H1 (cell line): ENCODE data around the gene SCAMP3.

Experiments used
- ASH2L ChIP-seq: fragments of 200-600, 300-600 bp; sonication (generic); IDR thresholded peaks from one replicate; pipeline ENCODE4 v1.7.1; 2017; ENCODE audit warnings: low read length
- CBX8 ChIP-seq: fragments of 300-800, 300-1000 bp; sonication (generic); IDR thresholded peaks from 2 replicates; pipeline ENCODE4 v1.7.1; 2016; ENCODE audit warnings: low read depth, low read length, borderline replicate concordance
- CTCF ChIP-seq, 3 experiments: IDR thresholded peaks; 1 replicate in 2 of 3; 2 replicates in 1 of 3; pipeline versions ENCODE4 v1.5.1 to v1.6.1; 2011; ENCODE audit warnings: low read length in 3 of 3, mild to moderate bottlenecking in 3 of 3, inconsistent platforms in 2 of 3, low read depth in 1 of 3, moderate library complexity in 1 of 3; ENCODE audit not compliant: insufficient read depth in 1 of 3; ENCODE audit errors: control extremely low read depth in 1 of 3
- EP300 ChIP-seq, 2 experiments: IDR thresholded peaks; 1 replicate in 1 of 2; 2 replicates in 1 of 2; pipeline ENCODE4 v1.6.1; 2011 to 2012; ENCODE audit warnings: low read depth in 2 of 2, low read length in 2 of 2, mild to moderate bottlenecking in 2 of 2, borderline replicate concordance in 1 of 2, inconsistent platforms in 1 of 2, moderate library complexity in 1 of 2
- EZH2 ChIP-seq: fragments of 200-600 bp; sonication (generic); IDR thresholded peaks from 2 replicates; pipeline ENCODE4 v1.7.1; 2012; ENCODE audit warnings: low read depth, mild to moderate bottlenecking, moderate library complexity, low read length, inconsistent platforms; ENCODE audit not compliant: severe bottlenecking
- JUND ChIP-seq: IDR thresholded peaks from 2 replicates; pipeline ENCODE4 v1.6.1; 2011; ENCODE audit warnings: mild to moderate bottlenecking, improper control_type of control experiment, low read length
- POLR2A ChIP-seq, 2 experiments: IDR thresholded peaks; 1 replicate in 1 of 2; 2 replicates in 1 of 2; pipeline ENCODE4 v1.6.1; 2011; ENCODE audit warnings: low read depth in 2 of 2, low read length in 2 of 2, mild to moderate bottlenecking in 2 of 2; ENCODE audit errors: control extremely low read depth in 1 of 2
- POLR2AphosphoS5 ChIP-seq: IDR thresholded peaks from 2 replicates; pipeline ENCODE4 v1.6.1; 2011; ENCODE audit warnings: low read depth, low read length
- RBBP5 ChIP-seq: IDR thresholded peaks from 2 replicates; pipeline ENCODE4 v1.7.1; 2012; ENCODE audit warnings: low read depth, mild to moderate bottlenecking, inconsistent platforms, low read length, moderate library complexity, borderline replicate concordance
- SIN3A ChIP-seq, 2 experiments: IDR thresholded peaks in 1 of 2; conservative IDR thresholded peaks in 1 of 2; 2 replicates each; pipeline ENCODE4 v1.6.1; 2011 to 2012; ENCODE audit warnings: low read length in 2 of 2, improper control_type of control experiment in 1 of 2, low read depth in 1 of 2, mild to moderate bottlenecking in 1 of 2
- TAF1 ChIP-seq: IDR thresholded peaks from 2 replicates; pipeline ENCODE4 v1.6.1; 2011; ENCODE audit warnings: mild to moderate bottlenecking, low read depth, low read length

GRCh38 chr1:155294520-155295182 is 32.5 kb upstream of the SCAMP3 start:
- TF ChIP-seq POLR2A (IDR thresholded peaks at IDR 0.05; ENCODE audit: control extremely low read depth in 1 of 2, low read depth in 2 of 2, low read length in 2 of 2) = no peak
- TF ChIP-seq CTCF (IDR thresholded peaks at IDR 0.05; ENCODE audit: control extremely low read depth in 1 of 3, insufficient read depth in 1 of 3, low read depth in 1 of 3, low read length in 3 of 3) = no peak
- peak; percentile 57 for TF ChIP-seq EZH2
- TF ChIP-seq CBX8 = no peak
- TF ChIP-seq JUND = no peak
- TF ChIP-seq POLR2AphosphoS5 = no peak
- no peak for TF ChIP-seq EP300 (IDR thresholded peaks at IDR 0.05; ENCODE audit: borderline replicate concordance in 1 of 2, low read depth in 2 of 2, low read length in 2 of 2)
- TF ChIP-seq RBBP5 = no peak
- TF ChIP-seq SIN3A (conservative IDR thresholded peaks at IDR 0.05 in 1 of 2, IDR thresholded peaks at IDR 0.05 in 1 of 2; ENCODE audit: low read depth in 1 of 2, low read length in 2 of 2) = no peak
- no peak for TF ChIP-seq ASH2L
- TF ChIP-seq TAF1 = no peak
